Caco-2 (cell line): ENCODE results near the gene MCHR1. TPM values are rescaled to one million over a fixed set of nuclear protein-coding genes. Genes with fewer than 3 reads are reported as not detected.

Experiments
- BruUV-seq: library from RNA; stranded (reverse); fragments of 400-500 nt; replicated peaks from 2 replicates; lab custom pipeline; 2021; lab: Mats Ljungman, UMichigan
- CTCF ChIA-PET: fragments of 300-600 bp; sonication (Branson Sonifier 250); formaldehyde crosslinking; loops from one replicate; lab custom pipeline; 2022; ENCODE audit warnings: antibody characterized with exemption; lab: Charles Lee
- POLR2A ChIA-PET: fragments of 300-600 bp; sonication (Branson Sonifier 250); formaldehyde crosslinking; loops from one replicate; lab custom pipeline; 2022; ENCODE audit warnings: antibody characterized with exemption; lab: Charles Lee
- DNase-seq, 2 experiments: peaks; one replicate each; pipeline versions ENCODE4 v3.0.0 to v3.0.0-alpha.2; 2020 to 2022
- H3K27me3 ChIP-seq: replicated peaks from 2 replicates; pipeline ENCODE4 v1.6.0; 2011; ENCODE audit warnings: low read length; ENCODE audit not compliant: control insufficient read depth, insufficient read depth
- H3K36me3 ChIP-seq: 2 replicates; pipeline ENCODE4 v1.5.1; 2011; ENCODE audit warnings: low read length; ENCODE audit not compliant: control insufficient read depth, insufficient read depth
- H3K4me1 ChIP-seq: fragments of 250-450 bp; sonication (Bioruptor Pico); 2 replicates; pipeline ENCODE4 v1.5.1; 2020; ENCODE audit warnings: mild to moderate bottlenecking
- H3K4me3 ChIP-seq: 2 replicates; pipeline ENCODE4 v1.5.1; 2011; ENCODE audit warnings: low read depth, mild to moderate bottlenecking, control low read depth, low read length
- H3K9me3 ChIP-seq: fragments of 250-450 bp; sonication (Bioruptor Pico); 2 replicates; pipeline ENCODE4 v1.5.1; 2020; ENCODE audit warnings: mild to moderate bottlenecking, moderate library complexity
- H3K27ac Mint-ChIP-seq: one replicate; pipeline ENCODE4 v1.8.0; 2022; ENCODE audit warnings: mixed read lengths; ENCODE audit not compliant: unreplicated experiment
- H3K27me3 Mint-ChIP-seq: one replicate; pipeline ENCODE4 v1.8.0; 2022; ENCODE audit warnings: mixed read lengths; ENCODE audit not compliant: insufficient read depth, unreplicated experiment
- H3K36me3 Mint-ChIP-seq: one replicate; pipeline ENCODE4 v1.8.0; 2022; ENCODE audit warnings: mild to moderate bottlenecking, mixed read lengths; ENCODE audit not compliant: insufficient read depth, unreplicated experiment
- H3K4me1 Mint-ChIP-seq: one replicate; pipeline ENCODE4 v1.8.0; 2022; ENCODE audit warnings: low read depth, mixed read lengths; ENCODE audit not compliant: unreplicated experiment
- H3K4me3 Mint-ChIP-seq: one replicate; pipeline ENCODE4 v1.8.0; 2022; ENCODE audit warnings: mild to moderate bottlenecking, moderate library complexity, mixed read lengths; ENCODE audit not compliant: unreplicated experiment
- H3K9me3 Mint-ChIP-seq: one replicate; pipeline ENCODE4 v1.8.0; 2022; ENCODE audit warnings: mixed read lengths; ENCODE audit not compliant: unreplicated experiment
- intact Hi-C: fragments of 100-400 bp; cut with micrococcal nuclease; formaldehyde crosslinking; loops from one replicate; pipeline ENCODE4 v1.10.0; 2022; ENCODE audit not compliant: unreplicated experiment
- total RNA-seq: library from RNA; stranded (reverse); gene quantifications from 2 replicates; pipeline ENCODE4 v1.2.3, GENCODE V29; 2022
- TF ChIP-seq, protein P1 (sequence below), 2 experiments: fragments of 200-600 bp in 1 of 2; IDR thresholded peaks; 1 replicate in 1 of 2; 2 replicates in 1 of 2; pipeline versions ENCODE4 v1.5.1 to v1.8.0; 2011 to 2022; ENCODE audit warnings: antibody characterized with exemption in 1 of 2, control low read depth in 1 of 2, inconsistent platforms in 1 of 2, low read depth in 1 of 2, low read length in 1 of 2, mild to moderate bottlenecking in 1 of 2, moderate library complexity in 1 of 2; ENCODE audit not compliant: insufficient read depth in 1 of 2, severe bottlenecking in 1 of 2, unreplicated experiment in 1 of 2

The MCHR1 gene
- total RNA-seq, 1 experiment from 2014 or later: not detected

DNA sequence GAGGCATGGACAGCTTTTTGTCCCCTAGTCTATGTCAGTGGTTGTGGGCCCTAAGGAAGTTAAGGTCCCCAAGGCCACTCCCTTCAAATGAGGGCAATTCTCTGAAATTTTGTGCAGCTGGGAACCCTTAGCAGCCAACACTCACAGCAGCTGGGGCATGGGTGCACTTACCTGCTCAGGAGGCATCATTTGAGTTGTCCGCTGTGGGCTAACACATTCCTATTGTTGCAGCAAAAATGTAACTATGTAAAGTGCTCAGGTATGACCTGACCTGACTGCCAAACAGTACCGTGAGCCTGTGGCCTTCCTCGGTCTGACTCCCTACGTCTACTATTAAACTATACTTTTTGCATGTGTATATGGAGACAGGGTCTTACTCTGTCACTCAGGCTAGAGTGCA is 37.0 kb upstream of the MCHR1 start:
- Mint-ChIP-seq H3K27me3 (no peaks in the 10 kb centered on the region), H3K4me1 (peaks cover 33% of the 10 kb centered on the region), H3K4me3 (no peak overlapping the region), H3K36me3 (no peaks in the 10 kb centered on the region), H3K27ac (no peak overlapping the region), H3K9me3 (no peaks in the 10 kb centered on the region)
- ChIA-PET CTCF (no interaction called here), POLR2A (interaction anchor here (0.6 kb wide), 1 partner anchor 249 kb away, joined by 5 read pairs; no protein-coding TSS in a partner anchor)
- Histone ChIP-seq H3K4me1 (peaks cover 23% of the 10 kb centered on the region), H3K27me3 (no peaks in the 10 kb centered on the region), H3K4me3 (no peak overlapping the region), H3K36me3 (no peaks in the 10 kb centered on the region), H3K9me3 (no peaks in the 10 kb centered on the region; the same call in 1 of the 2 replicates)
- DNase-seq: no peak
- BruUV-seq: no TSS peak
- TF ChIP-seq, protein P1, sequence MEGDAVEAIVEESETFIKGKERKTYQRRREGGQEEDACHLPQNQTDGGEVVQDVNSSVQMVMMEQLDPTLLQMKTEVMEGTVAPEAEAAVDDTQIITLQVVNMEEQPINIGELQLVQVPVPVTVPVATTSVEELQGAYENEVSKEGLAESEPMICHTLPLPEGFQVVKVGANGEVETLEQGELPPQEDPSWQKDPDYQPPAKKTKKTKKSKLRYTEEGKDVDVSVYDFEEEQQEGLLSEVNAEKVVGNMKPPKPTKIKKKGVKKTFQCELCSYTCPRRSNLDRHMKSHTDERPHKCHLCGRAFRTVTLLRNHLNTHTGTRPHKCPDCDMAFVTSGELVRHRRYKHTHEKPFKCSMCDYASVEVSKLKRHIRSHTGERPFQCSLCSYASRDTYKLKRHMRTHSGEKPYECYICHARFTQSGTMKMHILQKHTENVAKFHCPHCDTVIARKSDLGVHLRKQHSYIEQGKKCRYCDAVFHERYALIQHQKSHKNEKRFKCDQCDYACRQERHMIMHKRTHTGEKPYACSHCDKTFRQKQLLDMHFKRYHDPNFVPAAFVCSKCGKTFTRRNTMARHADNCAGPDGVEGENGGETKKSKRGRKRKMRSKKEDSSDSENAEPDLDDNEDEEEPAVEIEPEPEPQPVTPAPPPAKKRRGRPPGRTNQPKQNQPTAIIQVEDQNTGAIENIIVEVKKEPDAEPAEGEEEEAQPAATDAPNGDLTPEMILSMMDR (IDR thresholded peaks at IDR 0.05; ENCODE audit: insufficient read depth in 1 of 2, low read depth in 1 of 2, low read length in 1 of 2, severe bottlenecking in 1 of 2, unreplicated experiment in 1 of 2): no peak
- intact Hi-C loops: no loop called here

DNA sequence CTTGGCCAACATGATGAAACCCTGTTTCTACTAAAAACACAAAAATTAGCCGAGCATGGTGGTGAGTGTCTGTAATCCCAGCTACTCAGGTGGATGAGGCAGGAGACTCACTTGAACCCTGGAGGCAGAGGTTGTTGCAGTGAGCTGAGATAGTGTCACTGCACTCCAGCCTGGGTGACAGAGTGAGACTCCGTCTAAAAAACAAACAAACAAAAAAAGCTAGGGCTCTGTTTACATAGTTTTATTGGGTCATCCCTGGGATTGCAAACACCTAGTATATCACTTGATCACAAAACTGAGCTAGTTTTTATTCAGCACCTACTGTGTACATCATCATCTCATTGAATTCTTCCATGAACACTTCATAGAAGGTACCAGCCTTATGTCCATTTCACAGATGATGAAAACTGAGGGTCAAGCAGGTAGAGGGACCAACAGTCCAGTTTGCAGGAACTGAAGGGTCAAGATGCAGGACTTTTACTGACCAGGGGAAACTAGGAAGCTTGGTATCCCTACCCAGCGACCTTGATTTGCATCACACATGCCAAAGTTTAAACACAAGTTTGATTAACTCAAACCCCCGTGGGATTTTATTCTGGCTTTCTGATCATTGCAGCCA is 33.6 kb upstream of the MCHR1 start:
- no peak for DNase-seq
- Mint-ChIP-seq H3K9me3 (no peaks in the 10 kb centered on the region), H3K4me1 (peaks cover 21% of the 10 kb centered on the region), H3K27me3 (no peaks in the 10 kb centered on the region), H3K4me3 (no peak overlapping the region), H3K27ac (no peak overlapping the region), H3K36me3 (no peaks in the 10 kb centered on the region)
- intact Hi-C loops: loop anchor here (1.0 kb wide), 2 partner anchors 121 to 208 kb away; no protein-coding TSS in a partner anchor
- CTCF ChIA-PET: interaction anchor here (2.4 kb wide), 1 partner anchor 209 kb away, joined by 11 read pairs; no protein-coding TSS in a partner anchor
- no peaks in the 10 kb centered on the region; the same call in 1 of the 2 replicates for H3K9me3 ChIP-seq
- no peak overlapping the region for H3K4me3 ChIP-seq
- H3K4me1 ChIP-seq: peaks cover 23% of the 10 kb centered on the region
- H3K27me3 ChIP-seq: no peaks in the 10 kb centered on the region
- TF ChIP-seq, protein P1 (IDR thresholded peaks at IDR 0.05; ENCODE audit: insufficient read depth in 1 of 2, low read depth in 1 of 2, low read length in 1 of 2, severe bottlenecking in 1 of 2, unreplicated experiment in 1 of 2): no peak
- no TSS peak for BruUV-seq
- H3K36me3 ChIP-seq: no peaks in the 10 kb centered on the region
- POLR2A ChIA-PET: no interaction called here

DNA sequence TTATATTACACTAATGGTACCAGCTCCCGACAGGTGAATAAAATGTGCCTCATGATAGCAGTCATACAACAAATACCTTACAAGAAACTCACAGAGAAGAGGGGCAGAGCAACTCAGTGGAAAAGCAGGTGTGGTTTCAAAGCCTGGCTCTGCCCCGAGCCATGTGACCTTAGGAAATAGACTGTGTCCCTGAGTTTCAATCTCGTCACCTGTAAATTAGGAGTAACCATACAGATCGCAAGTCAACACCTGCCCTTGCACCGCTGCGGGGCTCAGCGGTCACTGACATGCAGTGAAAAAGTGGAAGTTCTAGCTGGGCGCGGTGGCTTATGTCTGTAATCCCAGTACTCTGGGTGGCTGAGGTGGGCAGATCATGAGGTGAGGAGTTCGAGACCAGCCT is 30.9 kb upstream of the MCHR1 start:
- TF ChIP-seq, protein P1 (IDR thresholded peaks at IDR 0.05; ENCODE audit: insufficient read depth in 1 of 2, low read depth in 1 of 2, low read length in 1 of 2, severe bottlenecking in 1 of 2, unreplicated experiment in 1 of 2): no peak
- Mint-ChIP-seq H3K4me3 (no peak overlapping the region), H3K9me3 (no peaks in the 10 kb centered on the region), H3K4me1 (peaks cover 23% of the 10 kb centered on the region), H3K27ac (no peak overlapping the region), H3K27me3 (no peaks in the 10 kb centered on the region), H3K36me3 (peaks cover 7% of the 10 kb centered on the region)
- no peak for DNase-seq
- BruUV-seq: no TSS peak
- Histone ChIP-seq H3K9me3 (no peaks in the 10 kb centered on the region; the same call in 1 of the 2 replicates), H3K4me1 (peaks cover 27% of the 10 kb centered on the region), H3K36me3 (no peaks in the 10 kb centered on the region), H3K4me3 (no peak overlapping the region), H3K27me3 (no peaks in the 10 kb centered on the region)
- intact Hi-C loops: no loop called here
- ChIA-PET CTCF (interaction anchor here (0.6 to 0.7 kb wide), 2 partner anchors 213 to 266 kb away, joined by 4 to 5 read pairs; no protein-coding TSS in a partner anchor), POLR2A (interaction anchor here (0.6 kb wide), 1 partner anchor 212 kb away, joined by 3 read pairs; no protein-coding TSS in a partner anchor)
